Memory B cell (primary cell): ENCODE measurements around the gene ESPN.
"Not testable (repeated sequence)": the region's sequence is repeated elsewhere in the genome, so short reads cannot be mapped to it uniquely, and the experiment has no call there.

Experiments used
- ATAC-seq: fragments of 150-1000 bp; cut with Tn5 transposase; 2 replicates; pipeline ENCODE4 v1.10.0; 2021; ENCODE audit warnings: low read depth, mild to moderate bottlenecking, moderate library complexity
- DNase-seq, 2 donors: peaks; one replicate each; pipeline ENCODE4 v3.0.0; 2022; ENCODE audit warnings: low spot score in 2 of 2
- H3K27ac Mint-ChIP-seq: one replicate; pipeline ENCODE4 v1.8.0; 2022; ENCODE audit warnings: mild to moderate bottlenecking, moderate library complexity, mixed read lengths
- H3K27me3 Mint-ChIP-seq: one replicate; pipeline ENCODE4 v1.8.0; 2022; ENCODE audit warnings: mixed read lengths
- H3K36me3 Mint-ChIP-seq: one replicate; pipeline ENCODE4 v1.8.0; 2022; ENCODE audit warnings: mild to moderate bottlenecking, mixed read lengths
- H3K4me1 Mint-ChIP-seq: one replicate; pipeline ENCODE4 v1.8.0; 2022; ENCODE audit warnings: mixed read lengths
- H3K4me3 Mint-ChIP-seq: one replicate; pipeline ENCODE4 v1.8.0; 2022; ENCODE audit warnings: mild to moderate bottlenecking, moderate library complexity, mixed read lengths
- H3K9me3 Mint-ChIP-seq: one replicate; pipeline ENCODE4 v1.8.0; 2022; ENCODE audit warnings: mixed read lengths

ESPN gene

GRCh38 chr1:6427441-6428390, 3.1 kb downstream of the ESPN start:
- no peak overlapping the region for H3K27ac Mint-ChIP-seq
- peaks cover 14% of the 10 kb centered on the region for H3K27me3 Mint-ChIP-seq
- no peak overlapping the region for H3K4me3 Mint-ChIP-seq

DNA sequence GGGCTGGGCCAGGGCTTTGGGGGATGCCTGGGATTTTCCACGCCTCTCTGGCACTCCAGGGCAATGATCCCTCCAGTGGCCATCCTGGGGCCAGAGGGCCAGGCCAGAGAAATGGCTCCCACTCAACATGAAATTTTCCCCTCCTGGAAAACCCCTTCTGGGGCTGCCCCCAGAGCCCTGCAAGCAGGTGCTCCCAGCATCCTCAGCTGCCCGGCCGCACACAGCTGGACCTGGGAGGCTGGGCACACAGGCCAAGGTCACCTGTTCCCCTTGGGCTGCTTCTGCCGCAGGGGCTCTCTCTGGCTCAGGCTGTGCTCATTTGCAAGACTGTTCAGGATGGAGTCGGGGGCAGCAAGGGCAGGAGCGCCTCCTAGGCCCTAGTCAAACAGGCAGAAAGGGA, 3.9 kb downstream of the ESPN start:
- H3K9me3 Mint-ChIP-seq, H3K36me3 Mint-ChIP-seq, H3K27ac Mint-ChIP-seq, H3K4me1 Mint-ChIP-seq, H3K4me3 Mint-ChIP-seq, DNase-seq: not testable (repeated sequence)
- peaks cover 13% of the 10 kb centered on the region for H3K27me3 Mint-ChIP-seq
- peak; percentile 46 for ATAC-seq

More at GRCh38 chr1:6427441-6428390, 3.1 kb downstream of the ESPN start:
- H3K36me3 Mint-ChIP-seq, result no peaks in the 10 kb centered on the region
- H3K9me3 Mint-ChIP-seq, result no peaks in the 10 kb centered on the region
- peaks cover 7% of the 10 kb centered on the region for H3K4me1 Mint-ChIP-seq
- ATAC-seq, result no peak
- no peak for DNase-seq

- peaks cover 16% of the 10 kb centered on the region for H3K27me3 Mint-ChIP-seq
- not testable (repeated sequence) for DNase-seq, H3K9me3 Mint-ChIP-seq, H3K4me1 Mint-ChIP-seq, H3K36me3 Mint-ChIP-seq, H3K27ac Mint-ChIP-seq, ATAC-seq, H3K4me3 Mint-ChIP-seq
Measured at GRCh38 chr1:6429660-6430411, 5.3 kb downstream of the ESPN start.

- H3K27ac Mint-ChIP-seq, H3K36me3 Mint-ChIP-seq, DNase-seq, H3K4me1 Mint-ChIP-seq, H3K4me3 Mint-ChIP-seq, H3K9me3 Mint-ChIP-seq, ATAC-seq: not testable (repeated sequence)
- peaks cover 17% of the 10 kb centered on the region for H3K27me3 Mint-ChIP-seq
Measured at GRCh38 chr1:6431645-6432579, 7.3 kb downstream of the ESPN start.

DNA sequence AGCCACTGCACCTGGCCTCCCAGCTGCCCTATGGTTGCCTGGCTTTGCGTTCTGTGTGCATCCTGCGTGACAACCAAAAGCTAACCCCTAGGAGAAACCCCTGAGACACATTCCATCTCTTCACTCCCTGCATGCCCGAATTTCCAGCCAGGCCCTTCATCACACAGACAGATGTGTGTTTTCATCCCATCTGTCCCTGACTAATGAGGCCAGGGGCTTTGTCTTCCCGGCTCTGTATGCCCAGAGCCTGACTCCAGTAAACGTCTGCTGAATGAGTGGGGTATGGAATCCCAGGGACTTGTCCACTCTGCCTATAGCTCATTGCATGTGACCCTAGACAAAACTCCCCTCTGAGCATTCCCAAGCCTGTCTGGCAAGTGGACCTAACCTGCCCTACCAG, 9.6 kb downstream of the ESPN start:
- Mint-ChIP-seq H3K27me3 (peaks cover 23% of the 10 kb centered on the region), H3K9me3 (no peaks in the 10 kb centered on the region), H3K4me3 (no peak overlapping the region), H3K36me3 (no peaks in the 10 kb centered on the region), H3K4me1 (peaks cover 7% of the 10 kb centered on the region), H3K27ac (no peak overlapping the region)
- DNase-seq (no peak), ATAC-seq (no peak)

DNA sequence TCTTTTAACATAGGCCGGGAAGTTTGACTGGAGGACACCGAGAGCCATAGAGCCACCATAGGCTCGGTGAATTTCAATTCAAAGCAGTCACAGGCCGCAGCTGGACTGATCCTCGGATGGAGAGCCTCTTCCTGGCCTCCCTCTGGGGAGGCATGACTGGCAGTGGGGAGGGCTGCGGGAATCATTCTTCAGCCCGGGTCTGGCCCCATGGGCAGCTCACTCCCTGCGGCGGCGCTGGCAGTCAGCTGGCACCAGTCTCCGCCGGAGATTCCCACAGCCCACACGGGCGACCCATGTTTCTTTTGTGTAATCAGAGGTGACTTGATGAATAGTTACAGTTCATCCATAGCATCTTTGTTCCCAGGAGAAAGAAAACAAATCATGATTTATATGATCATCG, 10.6 kb downstream of the ESPN start:
- Mint-ChIP-seq H3K36me3 (peaks cover 3% of the 10 kb centered on the region), H3K27ac (no peak overlapping the region), H3K4me3 (no peak overlapping the region), H3K27me3 (peaks cover 27% of the 10 kb centered on the region), H3K9me3 (no peaks in the 10 kb centered on the region), H3K4me1 (peaks cover 11% of the 10 kb centered on the region)
- no peak for ATAC-seq
- DNase-seq, result no peak

- peaks cover 3% of the 10 kb centered on the region for H3K36me3 Mint-ChIP-seq
- DNase-seq, result no peak
- H3K4me1 Mint-ChIP-seq, result peaks cover 11% of the 10 kb centered on the region
- no peak for ATAC-seq
- H3K4me3 Mint-ChIP-seq, result no peak overlapping the region
- H3K9me3 Mint-ChIP-seq, result no peaks in the 10 kb centered on the region
- H3K27ac Mint-ChIP-seq, result no peak overlapping the region
- peaks cover 26% of the 10 kb centered on the region for H3K27me3 Mint-ChIP-seq
Measured at GRCh38 chr1:6435547-6435946, 11.0 kb downstream of the ESPN start.

GRCh38 chr1:6436277-6436676, 11.7 kb downstream of the ESPN start:
- H3K4me3 Mint-ChIP-seq, DNase-seq, H3K9me3 Mint-ChIP-seq, H3K27ac Mint-ChIP-seq, ATAC-seq, H3K36me3 Mint-ChIP-seq: not testable (repeated sequence)
- H3K4me1 Mint-ChIP-seq, result peaks cover 12% of the 10 kb centered on the region
- peaks cover 29% of the 10 kb centered on the region for H3K27me3 Mint-ChIP-seq

- not testable (repeated sequence) for ATAC-seq, H3K4me3 Mint-ChIP-seq, H3K36me3 Mint-ChIP-seq, H3K27ac Mint-ChIP-seq, DNase-seq, H3K9me3 Mint-ChIP-seq
- Mint-ChIP-seq H3K27me3 (peaks cover 32% of the 10 kb centered on the region), H3K4me1 (peaks cover 12% of the 10 kb centered on the region)
Measured at GRCh38 chr1:6437012-6437700, 12.6 kb downstream of the ESPN start.

DNA sequence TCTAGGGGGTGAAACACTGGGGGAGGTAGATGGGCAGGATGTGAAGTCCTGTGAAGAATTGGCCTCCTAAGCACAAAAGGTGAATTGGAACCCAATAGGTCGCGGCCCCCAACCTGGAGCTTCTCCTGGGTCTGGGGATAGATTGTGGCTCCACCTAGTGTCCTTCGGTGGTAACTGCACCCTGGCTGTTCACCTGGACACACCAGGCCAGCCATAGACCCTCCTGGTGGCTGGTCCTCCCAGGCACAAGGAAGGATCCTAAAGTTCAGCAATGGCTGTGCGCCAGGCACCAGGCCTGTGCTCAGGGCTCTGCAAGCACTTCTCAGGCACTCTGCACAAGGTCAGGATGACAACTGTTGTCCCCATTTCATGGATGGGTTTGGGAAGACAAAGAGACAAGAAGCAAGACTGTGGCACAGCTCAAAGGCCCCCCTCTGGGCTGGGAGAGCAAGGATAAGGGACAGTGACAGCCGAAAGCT, 13.5 kb downstream of the ESPN start:
- no peak overlapping the region for H3K27ac Mint-ChIP-seq
- H3K4me3 Mint-ChIP-seq, result peak overlapping the region; percentile 21
- DNase-seq, result peak; percentile 72 to 73
- H3K36me3 Mint-ChIP-seq, result peaks cover 3% of the 10 kb centered on the region
- peak; percentile 63 for ATAC-seq
- no peaks in the 10 kb centered on the region for H3K9me3 Mint-ChIP-seq
- H3K4me1 Mint-ChIP-seq, result peaks cover 12% of the 10 kb centered on the region
- H3K27me3 Mint-ChIP-seq, result peaks cover 32% of the 10 kb centered on the region

- Mint-ChIP-seq H3K4me1 (peaks cover 16% of the 10 kb centered on the region), H3K36me3 (peaks cover 3% of the 10 kb centered on the region), H3K9me3 (no peaks in the 10 kb centered on the region), H3K27ac (no peak overlapping the region), H3K27me3 (peaks cover 36% of the 10 kb centered on the region), H3K4me3 (peak overlapping the region; percentile 48)
- DNase-seq, result peak in 1 of 2 donors; percentile 38
- ATAC-seq, result peak; percentile 80
Measured at GRCh38 chr1:6440198-6441126, 15.9 kb downstream of the ESPN start.

- ATAC-seq (no peak), DNase-seq (no peak)
- Mint-ChIP-seq H3K9me3 (no peaks in the 10 kb centered on the region), H3K4me1 (peaks cover 21% of the 10 kb centered on the region), H3K4me3 (no peak overlapping the region), H3K27me3 (peaks cover 39% of the 10 kb centered on the region), H3K36me3 (peaks cover 3% of the 10 kb centered on the region), H3K27ac (no peak overlapping the region)
Measured at GRCh38 chr1:6441586-6441985, 17.0 kb downstream of the ESPN start.
